HG03039 (cell line): ENCODE measurements around the gene DERA.
"Not testable (repeated sequence)": the region's sequence is repeated elsewhere in the genome, so short reads cannot be mapped to it uniquely, and the experiment has no call there.

Experiments
- ATAC-seq: cut with Tn5 transposase; IDR thresholded peaks from one replicate; pipeline ENCODE4 v1.9.1; 2021; ENCODE audit warnings: mild to moderate bottlenecking, moderate library complexity; ENCODE audit not compliant: unreplicated experiment

DERA gene

DNA sequence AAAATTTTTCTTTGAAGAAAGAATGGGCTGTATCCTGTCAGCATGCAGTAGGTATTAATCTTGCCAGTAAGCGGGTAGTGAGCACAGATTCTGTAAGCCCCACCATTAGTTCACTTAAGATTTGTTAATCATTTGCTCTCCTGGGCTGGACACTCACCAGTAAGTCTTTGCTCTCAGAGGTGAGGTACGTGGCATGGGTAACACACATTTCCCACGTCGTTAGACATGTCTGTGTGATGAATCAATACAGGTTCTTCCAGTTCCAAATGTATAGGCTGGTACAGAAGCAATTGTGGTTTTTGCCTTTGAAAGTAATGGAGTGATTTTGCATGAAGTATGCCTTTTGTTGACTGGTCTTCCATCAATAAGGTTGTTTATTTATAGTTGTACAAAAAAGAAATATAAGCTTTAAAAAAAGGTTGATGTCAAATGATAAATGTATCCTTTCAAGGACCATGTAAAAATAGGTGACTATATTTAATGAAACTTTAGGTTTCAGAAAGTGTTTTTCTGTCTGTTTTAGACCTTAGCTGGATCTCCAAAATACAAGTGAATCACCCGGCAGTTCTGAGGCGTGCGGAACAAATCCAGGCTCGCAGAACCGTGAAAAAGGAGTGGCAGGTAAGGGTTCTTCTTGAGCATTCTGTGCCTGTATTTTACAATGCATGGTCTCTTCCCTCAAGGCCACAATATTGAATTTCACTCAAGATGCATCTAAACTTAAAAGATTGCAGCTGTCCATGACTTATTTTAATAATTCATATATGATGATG is 45.5 kb downstream of the DERA start:
- no peak for ATAC-seq

DNA sequence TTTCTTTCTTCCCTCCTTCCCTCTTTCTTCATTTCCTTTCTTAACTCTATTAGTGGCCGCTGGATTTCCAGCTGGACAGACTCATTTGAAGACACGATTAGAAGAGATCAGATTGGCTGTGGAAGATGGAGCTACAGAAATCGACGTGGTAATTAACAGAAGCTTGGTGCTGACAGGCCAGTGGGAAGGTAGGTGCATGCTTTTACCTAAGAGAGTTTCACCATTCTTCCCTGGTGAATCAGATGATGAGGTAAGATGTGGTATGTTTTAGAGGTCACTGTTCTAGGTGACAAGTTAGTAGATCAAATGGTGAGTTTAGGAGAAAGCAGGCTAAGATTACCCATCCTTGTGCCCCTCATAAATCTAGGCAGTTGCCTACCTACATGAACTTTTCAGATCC is 51.6 kb downstream of the DERA start:
- no peak for ATAC-seq

DNA sequence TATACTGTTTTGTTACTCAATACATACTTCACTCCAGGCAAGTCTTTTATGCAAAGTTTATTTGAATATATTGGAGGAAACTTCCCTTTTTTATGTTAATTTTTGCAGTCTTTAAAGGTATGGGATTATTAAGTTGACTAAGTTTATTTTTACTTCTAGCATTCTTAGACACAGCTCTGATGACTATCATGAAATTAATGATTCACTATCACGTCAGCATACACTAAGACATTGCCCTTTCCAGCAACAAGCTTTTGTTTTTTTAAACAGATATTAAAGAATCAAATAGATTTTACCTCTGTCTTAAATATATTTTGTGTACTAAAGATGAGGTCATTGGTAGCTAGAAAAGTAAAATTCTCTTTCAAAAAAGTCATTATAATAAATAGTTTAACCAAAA is 52.1 kb downstream of the DERA start:
- ATAC-seq = no peak

DNA sequence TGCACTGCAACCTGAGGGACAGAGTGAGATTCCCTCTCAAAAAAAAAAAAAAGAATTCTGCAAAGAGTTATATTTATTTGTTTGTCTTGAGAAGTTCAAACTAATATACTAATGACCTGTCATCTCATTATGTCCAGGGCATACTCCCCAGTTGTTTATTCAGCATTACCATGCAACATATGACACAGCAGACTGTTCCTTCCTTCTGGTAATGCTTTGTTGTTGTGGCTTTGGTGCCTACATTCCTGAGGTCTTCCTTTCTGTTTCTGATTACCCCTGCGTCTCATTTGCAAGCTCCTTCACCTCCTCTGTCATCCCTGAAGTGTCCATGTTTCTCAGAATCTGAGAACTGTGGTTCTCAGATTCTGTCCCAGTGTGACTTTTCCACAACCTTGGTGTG is 55.3 kb downstream of the DERA start:
- ATAC-seq = no peak

DNA sequence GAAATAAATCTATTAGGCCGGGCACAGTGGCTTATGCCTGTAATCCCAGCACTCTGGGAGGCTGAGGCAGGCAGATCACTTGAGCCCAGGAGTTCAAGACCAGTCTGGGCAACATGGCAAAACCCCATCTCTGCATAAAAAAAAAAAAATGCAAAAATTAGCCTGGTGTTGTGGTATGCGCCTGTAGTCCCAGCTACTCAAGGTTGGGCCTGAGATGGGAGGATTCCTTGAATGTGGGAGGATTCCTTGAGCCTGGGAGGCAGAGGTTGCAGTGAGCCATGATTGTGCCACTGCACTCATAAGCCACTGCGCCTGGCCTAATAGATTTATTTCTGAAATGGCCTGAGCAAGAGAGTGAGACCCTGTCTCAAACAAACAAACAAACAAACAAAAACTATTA is 55.9 kb downstream of the DERA start:
- ATAC-seq = not testable (repeated sequence)

DNA sequence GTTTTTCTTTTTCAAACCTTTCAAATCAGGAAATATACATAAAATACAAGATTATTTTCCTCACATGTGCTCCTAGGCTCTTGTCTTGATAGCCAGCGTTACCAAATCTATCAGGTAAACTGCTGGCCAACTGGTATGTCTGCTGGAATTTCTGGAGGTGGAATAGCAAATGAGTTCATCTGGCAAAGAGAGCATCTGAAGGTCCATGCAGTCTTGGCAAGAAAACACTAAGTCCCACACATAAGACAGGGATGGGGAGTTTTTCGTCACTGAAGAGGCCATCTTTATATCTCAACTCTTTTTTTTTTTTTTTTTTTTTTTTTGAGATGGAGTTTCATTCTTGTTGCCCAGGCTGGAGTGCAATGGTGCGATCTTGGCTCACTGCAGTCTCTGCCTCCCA is 60.1 kb downstream of the DERA start:
- ATAC-seq = no peak

DNA sequence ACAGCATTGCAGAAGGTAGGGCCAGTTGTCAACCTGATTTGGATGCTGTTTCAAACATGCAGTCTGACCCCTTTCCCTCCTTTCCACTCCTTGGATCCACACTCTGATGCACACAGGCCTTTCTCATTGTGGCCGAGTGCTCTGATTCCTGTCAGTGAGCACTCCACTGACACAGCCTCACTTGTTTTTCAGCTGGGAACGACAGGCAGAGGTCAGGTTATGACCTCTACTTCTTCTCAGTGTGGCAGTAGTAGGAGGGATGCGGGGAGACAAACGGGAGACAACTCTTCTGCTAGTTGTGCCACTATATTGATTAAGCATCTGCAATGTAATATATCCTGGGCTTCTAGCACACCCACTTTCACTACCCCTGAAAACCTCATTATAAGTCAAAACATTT is 61.8 kb downstream of the DERA start:
- ATAC-seq = no peak

DNA sequence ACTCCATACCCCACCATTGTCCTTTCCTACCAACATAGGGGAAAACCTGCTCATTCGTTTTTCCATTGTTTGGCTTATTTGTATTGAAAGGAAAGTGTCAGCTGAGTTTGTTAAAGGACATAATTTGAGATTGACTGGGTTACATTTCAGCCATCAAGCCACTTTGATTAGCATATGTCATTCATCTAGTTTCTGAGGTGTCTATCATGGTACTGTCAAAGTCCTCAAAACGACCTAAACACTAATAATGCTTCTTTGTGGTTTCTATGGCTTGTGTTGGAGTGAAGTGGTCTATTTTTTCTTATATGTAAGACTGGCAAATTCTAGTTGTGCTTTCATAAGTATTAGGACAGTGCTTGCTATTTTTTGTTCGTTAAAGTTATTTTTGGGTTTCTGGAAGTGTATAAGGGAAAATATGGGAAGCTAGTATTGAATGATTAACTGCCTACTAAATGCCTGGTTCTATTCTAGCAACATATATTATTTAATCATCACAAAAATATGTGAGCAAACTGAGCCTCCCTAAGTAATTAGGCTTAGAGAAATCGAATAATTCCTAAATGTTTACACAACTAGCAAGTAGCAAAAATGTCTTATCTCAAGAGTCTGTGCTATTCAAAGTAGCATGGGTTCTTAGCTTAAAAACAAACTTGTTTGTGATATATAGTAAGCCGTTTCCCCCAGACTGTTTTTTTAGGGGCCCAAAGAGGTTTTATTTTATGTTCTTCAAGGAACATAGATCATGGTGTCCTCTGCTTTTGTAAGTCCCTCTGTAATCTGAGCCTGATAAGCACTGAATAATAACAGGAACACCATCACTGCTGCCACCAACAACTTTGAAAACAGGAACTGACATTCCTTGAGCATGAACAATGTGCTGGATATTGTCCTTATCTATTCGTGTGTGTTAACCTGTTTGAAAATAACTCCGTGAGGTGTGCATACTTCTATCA is 67.1 kb downstream of the DERA start:
- ATAC-seq = no peak

DNA sequence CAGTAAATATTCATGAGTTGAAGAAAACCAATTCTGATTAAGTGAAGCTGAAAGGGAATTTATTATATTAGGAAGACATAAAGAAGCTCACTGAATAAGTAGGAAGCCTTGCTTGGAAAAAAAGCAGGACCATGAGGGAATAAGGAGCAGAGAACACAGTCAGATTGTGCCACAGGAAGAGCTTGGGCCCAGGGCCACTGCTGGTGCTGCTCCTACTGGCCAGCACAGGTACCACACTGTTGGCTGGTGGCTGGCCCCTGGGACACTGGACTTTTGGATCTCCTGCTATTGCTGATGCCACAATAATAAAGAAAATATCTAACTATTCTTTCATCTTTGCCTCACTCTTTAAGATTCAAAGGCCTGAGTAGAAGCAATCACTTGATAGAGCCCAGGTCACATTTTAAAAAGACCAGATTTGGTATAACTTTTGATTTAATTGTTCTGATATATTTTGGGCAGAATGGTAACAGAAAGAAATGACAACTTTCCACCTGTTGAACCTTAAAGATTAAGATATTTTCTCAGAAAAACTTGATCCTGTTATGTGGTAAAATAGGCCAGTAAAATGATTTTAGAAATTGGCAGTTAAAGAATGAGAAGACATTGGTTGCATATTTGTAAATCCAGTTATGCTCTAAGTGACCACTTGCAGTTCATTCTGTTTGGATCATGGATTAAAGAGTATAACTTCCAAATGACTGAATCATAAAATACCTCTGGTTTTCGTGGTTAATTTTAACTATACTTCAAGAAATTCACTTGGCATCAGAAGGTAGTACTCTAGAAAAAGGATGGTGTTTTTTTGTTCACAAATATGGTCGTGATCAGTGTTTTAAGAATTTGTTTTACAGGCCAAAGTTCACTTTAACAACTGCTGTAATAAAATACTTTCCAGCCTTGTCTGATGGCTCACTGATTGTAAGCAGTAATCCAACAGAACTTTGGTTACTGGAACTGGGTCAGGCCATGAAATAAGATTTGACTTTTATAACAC is 68.3 kb downstream of the DERA start:
- peak; percentile 67 for ATAC-seq

DNA sequence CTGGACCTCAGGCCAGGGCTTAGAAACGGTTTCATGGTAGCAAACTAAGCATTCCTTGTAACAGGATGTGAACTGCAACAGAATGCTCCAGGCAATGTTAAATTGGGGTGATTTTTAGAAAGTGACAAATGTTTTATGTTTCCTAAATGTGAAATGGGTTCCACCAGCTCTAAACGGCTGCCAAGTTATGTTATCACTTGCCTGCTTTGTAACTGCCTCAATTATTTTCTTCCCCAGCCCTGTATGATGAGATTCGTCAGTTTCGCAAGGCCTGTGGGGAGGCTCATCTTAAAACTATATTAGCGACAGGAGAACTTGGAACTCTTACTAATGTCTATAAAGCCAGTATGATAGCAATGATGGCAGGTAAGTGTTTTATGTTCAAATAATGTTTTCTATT is 70.9 kb downstream of the DERA start:
- no peak for ATAC-seq

DNA sequence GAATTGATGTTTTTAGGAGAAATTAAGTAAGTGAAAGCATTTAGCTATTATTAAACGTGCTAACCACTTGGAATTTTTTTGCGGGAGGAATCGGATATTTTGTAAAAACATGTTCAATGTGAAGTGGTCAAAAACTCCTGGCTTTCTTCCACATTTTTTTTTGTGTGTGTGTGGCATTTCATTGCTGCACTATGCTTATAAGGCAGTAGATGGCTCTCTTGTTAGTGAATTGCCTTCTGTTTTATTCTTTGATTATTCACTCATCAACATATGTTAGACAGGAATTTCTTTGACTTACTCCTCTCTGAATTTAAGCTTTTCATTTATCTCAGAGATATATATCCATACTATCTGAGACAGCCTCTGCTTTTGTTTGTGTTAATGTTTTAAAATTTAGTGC is 71.3 kb downstream of the DERA start:
- no peak for ATAC-seq

DNA sequence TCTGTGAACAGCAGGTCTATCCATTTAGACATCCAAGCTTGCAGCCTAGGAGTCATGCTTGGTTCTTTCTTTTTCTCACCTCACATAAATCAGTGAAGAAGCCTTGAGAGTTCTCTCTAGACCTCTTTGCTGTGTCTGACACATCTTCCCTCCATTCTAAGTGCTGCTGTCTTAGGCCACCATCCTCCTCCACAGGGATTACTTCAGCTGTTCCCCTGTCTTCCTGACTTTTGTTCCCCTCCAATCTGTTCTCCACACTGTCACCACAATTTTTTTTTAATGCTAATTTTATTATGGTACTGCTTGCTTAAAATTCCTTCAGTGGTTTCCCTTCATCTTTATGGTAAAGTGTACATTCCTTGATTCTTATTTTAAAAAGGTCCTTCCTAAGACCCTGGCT is 71.8 kb downstream of the DERA start:
- no peak for ATAC-seq

DNA sequence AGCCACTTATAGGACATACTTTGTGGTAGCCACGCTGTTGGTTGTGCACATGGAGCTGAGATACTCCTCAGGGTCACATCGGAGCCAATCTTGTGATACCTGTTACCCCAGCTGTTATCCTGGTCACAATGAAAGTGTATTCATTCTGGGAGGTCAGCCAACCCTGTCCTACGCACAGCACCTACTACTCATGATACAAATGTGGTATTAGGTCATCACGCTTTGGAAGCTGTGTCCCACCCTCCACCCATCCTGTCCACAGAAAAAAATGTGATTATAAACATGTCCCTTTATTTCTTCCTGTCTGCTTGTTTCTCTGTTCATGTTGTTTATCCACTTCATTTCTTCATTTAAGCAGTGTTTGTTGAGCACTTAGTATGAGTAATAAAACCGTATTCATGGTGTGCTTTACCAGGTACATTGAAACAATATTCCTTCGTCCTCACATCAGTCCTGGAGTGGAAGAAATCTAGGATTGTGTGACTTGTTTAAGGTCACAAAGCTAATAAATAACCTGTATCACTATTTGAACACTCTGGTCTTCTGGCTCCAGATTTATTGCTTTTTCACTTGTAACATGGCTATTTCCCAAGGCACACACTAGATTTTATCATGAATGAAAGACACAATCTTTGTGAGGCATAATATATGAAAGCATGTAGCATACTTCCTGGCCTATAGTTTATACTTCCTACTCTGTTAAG is 73.1 kb downstream of the DERA start:
- ATAC-seq = no peak

DNA sequence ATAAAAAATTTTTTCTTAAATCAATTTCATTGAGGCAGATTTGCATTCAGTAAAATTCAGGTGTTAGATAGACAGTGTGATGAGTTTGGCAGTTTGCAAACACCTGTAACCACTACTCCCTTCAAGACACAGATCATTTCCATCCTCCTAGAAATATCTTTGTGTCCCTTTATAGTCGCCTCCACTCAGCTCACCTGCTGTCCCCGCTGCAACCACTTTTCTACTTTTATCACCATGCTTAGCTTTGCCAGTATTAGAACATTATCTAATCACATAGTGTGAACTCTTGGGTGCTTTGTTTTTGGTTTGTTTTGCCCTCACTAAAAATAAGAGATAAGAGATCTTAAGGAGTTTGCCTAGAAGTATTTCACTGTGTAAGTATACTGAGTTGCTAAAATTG is 73.8 kb downstream of the DERA start:
- ATAC-seq = no peak

DNA sequence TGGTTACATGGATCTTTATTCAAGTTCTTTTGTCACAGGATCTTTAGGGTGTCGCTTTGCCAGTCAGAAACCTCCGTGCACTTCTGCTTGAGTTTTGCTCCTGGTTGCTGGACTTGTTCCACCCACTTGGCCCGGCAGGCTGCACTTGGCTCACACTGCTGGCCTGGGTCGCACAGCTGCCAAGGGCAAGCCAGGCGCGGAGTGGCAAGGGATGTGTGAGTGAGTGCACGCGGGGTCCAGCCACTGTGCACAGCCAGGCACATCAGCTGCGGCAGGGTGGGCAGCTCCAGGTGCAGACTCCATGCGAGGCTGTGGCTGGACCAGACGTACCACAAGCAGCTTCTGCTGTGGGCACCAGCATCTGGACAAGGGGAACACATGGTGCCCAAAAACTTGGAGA is 76.6 kb downstream of the DERA start:
- ATAC-seq = no peak

DNA sequence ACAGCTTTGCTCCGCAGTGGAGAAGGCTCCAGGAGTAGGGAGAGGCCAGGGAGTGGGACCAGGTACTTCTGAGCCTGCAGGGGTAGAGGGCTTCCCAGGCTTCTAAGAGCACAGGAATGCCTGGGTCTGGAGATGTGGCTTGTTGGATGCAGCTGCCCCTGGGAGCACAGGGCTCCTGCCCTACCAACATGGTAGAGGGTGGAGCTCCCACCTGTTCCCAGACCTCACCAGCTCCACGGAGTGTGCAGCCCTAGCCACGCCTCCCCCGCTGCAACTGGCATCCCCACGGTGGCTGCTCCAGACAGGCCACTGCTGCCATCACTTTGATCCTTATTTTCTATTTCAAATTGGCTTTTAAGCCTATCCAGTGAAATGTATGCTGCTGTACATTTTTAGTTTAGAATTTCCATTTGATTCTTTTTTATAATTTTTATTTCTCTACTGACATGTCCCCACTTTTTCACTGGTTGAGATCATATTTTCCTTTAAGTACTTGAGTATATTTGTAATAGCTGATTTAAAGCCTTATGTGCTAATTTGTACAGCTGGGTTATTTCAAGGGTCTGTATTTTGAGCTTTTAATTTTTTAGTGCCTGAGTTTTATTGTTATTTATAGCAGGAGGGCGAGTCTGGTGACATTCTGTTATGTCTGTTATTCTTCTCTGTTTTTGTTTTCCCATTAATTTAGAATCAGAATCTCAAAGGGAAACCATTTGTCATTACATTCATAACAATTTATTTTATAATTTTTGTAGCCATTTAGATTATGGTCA is 78.0 kb downstream of the DERA start:
- ATAC-seq = no peak

DNA sequence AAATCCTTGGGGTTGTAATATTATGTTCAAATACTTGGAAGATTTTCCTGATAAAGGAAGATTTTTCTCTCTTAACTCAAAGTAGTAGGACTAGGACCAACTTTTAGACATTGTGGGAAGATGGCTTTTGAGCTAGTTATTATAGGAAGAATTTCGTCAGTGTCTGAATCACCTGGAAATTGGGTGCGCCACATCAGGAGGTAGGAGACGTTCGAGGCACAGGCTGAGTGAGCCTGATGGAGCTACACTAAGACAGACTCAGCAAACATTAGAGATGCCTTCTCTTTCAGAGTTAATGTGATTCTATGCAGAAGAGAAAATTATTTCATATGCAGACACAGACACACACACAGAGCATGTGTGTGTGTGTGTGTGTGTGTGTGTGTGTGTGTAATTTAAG is 84.7 kb downstream of the DERA start:
- no peak for ATAC-seq

DNA sequence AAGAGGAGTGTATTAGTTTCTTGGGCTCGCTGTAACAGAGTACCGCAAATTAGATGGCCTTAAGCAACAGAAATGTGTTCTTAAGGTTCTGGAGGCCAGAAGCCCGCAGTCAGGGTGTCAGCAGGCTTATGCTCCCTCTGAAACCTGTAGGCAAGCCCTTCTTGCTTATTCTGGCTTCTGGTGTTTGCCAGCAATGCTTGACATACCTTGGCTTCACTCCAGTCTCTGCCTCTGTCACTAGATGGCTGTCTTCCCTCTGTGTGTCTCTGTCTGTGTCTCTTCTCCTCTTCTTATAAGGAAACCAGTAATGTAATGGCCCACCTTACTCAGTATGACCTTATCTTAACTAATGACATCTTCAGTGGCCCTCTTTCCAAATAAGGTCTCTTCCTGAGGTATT is 85.1 kb downstream of the DERA start:
- ATAC-seq = no peak

DNA sequence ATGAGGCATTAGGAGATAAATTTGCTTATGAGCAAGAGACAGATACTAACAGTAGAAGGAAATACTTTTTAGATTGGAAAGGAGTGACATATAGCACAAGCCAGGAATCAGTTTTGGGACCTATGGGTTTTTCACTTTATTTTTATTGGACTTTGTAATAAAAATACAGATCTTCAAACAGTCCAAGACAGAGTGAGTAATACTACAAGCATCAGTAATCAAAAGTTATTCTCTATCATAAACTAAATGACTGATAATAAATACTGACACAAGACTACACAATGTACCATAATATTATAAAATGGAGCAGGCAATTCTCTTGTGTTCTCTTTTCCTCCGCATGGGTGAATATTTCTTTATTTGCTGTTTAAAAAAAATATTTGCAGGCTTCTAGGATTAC is 85.8 kb downstream of the DERA start:
- no peak for ATAC-seq

DNA sequence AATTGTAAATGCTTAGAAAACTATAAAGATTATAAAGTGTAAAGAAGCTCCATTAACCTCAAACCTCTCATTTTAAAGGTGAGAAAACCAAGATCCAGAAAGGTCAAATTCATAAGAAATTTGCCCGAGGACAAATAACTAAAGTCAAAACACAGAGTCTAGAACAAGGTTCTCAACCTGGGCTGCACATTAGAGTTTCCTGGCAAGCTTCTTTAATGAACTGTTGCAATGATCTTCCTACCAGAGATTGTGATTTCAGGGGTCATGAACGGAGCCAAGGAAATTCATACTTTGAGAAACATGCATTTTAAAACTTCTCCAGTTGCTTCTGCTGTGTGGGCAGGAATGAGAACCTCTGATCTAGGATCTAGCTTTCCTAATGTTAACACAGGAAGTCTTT is 86.8 kb downstream of the DERA start:
- no peak for ATAC-seq
